ENCODE measurements around the gene VWA2.
"Not testable (repeated sequence)": the region's sequence is repeated elsewhere in the genome, so short reads cannot be mapped to it uniquely, and the experiment has no call there.

Gene VWA2

DNA sequence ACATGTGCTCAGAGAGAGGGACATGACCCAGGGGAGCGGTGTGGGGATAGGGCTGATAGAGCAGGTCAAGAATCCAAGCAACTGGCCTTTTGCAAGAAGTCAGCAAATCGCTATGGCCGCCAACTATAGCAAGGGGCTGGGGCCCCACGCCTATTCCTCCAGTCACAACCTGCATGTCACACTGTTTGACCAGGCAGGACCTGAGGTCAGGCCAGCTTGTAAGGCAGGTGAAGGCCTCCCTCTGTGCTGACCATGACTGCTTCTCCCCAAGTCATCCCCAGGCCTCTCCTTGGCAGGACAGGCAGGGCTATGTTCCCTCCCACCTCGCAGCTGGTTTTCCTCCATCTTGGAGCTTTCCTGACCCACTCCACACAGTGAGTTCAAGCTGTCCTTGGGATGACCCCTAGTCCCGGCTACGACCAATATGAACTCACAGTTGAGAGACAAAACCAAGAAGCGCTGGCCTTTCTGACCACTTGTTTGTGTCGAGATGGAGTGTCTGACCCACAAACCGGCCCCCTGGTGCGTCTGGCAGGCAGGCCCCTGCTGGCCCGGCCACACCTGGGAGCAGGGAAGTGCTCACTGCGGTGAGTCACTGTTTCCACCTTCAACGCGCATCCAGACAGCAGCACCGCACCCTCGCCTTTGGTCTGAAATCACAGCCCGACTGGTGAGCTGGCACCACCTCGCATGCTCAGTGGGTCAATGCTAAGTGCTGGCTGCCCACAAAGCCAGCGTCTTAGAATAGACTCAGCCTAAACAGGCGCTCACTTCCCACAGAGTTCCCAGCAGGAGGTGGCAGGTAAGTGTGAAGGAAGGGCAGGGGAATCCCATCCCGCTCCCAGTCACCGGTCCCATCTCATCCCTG lies 81.4 kb downstream of the VWA2 start:
- no peak for DNase-seq

DNA sequence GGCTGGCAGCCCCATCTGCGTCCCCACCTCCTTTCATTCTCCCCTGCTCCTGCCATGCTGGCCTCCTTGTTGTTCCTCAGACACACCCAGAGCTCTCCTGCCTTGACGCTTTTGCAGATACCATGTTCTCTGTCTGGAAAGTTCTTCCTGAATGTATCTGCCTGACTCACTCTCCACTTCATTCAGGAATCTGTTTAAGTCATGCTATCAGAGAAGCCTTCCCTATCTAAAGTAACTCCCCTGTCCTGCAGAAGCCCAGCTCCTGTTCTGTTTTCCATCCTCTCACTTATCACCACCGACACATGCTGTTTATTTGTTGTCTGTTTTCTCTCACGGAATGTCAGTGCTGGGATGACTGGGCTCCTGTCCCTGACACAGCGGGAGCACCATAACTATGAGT lies 83.3 kb downstream of the VWA2 start:
- no peak for DNase-seq

DNA sequence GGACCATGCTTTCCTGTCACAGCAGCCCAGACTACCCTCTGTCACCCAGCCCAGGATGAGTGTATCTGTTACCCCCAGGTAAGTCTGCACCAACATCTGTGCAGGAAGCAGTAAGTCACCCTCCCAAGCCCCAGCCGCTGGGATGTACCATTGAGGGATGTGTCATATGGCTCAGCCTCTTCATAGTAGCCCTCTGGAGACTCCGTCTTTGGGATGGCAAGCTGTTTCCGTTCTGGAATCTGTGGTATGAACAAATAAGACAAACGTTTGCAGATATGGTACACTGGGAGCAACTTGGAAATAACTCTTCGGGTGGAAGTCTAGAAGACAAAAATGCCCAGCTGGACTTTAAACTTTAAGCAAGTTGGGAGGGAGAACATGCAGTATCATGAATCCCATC lies 84.0 kb downstream of the VWA2 start:
- DNase-seq = peak; percentile 66

DNA sequence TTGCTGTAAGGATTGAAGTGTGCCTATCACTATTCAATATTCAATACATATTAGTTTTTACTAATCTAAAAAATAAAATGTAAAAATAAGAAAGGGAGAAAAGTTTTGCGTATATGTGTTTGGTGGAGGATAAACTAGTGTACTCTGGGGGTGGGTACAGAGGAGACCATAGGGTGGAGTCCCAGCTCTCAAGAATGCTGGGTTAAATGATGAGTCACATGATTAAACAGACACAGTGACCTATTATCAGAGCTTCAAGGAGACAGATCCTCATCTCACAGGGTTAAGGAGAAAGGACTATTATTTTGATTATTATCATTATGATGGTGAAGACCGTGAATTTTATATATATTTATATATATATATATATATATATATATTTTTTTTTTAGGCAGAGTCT lies 87.7 kb downstream of the VWA2 start:
- no peak for DNase-seq

DNA sequence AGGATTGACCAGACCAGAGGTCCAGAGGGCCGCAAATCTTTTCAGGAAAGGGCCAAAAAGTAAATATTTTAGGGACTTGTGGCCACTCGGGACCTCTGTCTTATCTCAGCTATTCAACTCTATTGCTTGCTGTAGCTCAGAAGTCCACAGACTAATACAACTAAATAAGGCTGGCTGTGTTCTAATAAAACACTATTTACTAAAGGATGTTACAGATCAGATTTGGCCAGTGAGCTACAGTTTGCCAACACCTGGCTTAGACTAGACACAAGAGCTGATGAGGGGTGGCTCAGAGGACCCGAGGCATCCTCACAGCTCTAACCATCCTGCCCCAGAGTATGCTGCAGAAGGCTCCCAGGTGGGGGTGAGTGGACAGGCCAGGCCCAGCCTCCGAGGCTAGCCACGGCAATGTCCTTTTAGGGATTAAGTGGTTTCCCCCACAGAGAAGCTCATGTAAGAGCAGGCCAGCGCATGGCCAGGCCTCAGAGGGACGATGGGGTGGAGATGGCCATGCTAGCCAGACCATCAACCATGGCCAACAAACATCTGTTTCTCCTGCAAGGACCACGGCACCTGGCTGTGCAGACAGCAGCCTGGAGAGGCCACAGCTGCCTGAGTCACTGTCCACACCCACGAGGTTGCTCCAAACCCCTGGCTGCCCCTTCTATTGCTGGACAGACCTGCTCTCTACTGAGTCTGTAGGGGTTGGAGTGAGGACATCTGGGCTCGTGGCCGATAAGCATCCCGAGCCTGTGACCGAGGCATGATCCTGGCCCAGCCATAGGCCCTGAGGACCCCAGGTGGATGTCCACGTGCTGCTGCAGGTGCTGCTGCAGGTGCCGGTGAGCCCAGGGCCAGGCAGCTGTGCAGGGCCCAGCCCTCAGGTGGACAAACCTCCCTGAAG lies 88.7 kb downstream of the VWA2 start:
- no peak for DNase-seq

DNA sequence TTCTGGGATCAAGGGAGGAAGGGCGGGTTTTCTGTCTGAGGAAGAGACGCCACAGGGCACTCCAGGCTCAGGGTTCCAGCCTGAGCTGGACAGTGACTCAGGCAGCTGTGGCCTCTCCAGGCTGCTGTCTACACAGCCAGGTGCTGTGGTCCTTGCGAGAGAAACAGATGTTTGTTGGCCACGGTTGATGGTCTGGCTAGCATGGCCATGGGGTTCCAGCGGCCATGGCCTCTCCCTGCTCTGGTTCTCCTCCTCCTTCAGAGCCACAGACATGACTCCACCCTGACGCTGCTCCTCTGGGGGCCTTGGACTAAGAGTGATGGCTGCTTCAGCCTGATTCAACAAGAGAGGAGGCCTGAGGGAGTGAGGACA lies 89.4 kb downstream of the VWA2 start:
- DNase-seq = no peak

DNA sequence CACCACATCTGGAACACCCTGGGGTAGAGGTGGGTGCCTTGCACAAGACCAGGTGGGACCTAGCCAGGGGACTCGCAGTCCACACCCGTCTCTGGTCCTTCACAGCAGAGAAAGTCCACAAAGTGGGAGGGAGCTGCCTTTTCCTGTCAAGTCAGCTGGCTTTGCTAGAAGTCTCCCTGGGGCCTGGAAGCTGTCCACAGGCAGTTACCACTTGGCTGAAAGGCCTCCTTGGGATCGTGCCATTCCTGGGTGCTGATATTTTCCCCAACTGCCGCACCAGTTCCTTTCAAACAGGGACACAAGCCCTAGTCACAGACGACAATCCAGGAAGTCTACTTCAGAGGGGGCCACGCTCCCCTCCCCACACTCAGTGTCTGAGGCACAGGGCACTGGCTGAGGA lies 89.8 kb downstream of the VWA2 start:
- DNase-seq = no peak

DNA sequence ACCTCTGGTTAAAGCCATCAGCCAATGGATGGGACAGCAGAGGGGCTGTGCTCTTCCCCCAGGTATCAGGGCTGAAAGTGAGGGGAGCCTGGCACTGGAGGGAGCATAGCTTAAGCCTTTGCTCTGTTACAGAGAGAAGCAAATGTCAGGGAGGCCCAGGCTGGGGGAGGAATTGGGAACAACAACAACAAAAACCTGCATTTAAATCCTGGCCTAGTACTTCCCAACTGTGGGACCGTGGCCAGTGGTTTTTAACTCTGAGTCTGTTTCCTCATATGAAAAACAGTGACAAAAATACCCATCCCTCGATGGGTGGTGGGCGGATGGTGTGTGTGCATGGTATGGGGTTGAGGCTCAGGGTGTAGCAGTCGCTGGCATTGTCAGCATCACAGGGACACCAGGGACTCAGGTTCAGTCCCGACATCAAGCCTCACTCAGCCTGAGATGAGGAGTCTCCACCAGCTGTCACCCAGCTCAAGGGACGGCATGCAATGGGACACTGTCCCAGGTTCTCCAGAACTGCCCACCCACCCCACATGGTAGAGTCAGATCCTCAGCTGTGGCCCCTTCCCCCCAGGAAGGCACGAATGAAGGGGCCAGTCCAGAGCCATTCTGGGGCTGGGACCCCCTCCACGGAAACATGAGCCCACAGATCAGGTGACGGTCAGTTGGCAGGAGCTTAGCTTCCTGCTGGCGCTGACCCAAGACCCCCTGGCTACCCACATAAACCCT lies 90.7 kb downstream of the VWA2 start:
- DNase-seq = no peak

DNA sequence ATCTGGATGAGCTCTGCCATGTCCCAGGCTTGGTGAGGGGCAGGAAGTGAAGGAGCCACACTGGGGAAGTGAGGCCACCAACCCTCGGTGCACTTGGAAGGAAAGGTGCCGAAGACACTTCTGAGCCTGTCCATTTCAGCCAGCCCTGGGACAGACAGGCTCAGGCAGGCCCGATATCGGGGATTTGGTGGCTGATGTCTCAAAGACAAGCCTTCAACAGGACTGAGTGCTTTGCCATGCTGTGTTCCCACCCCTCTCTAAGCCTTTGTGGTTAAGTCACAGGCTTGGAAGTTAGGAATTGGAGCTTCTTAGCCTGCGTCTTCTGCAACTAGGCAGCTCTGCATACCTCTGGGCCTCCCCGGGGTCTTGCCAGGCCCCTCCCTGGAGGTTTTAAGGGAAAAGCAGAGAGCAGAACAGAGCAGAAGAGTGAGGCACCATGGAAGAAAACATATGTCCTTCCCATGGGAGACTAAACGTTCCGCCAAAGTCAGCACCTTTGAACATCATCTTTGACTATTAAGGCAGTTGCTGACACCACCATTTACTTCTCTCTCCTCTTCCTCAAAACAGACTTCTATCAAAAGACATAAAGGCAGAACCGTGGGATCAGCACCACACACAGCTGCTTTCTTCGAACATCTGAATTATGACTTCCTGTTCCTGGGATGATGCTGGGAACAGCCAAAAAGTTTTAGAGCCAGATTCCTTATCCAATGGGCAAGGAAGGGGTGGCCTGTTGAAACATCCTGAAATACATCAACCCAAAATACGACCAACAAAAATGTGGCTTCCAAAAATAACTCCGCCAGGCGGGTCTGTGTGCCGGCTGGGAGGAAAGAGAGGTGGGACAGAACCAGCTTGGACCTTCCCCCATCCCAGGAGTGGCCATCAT lies 93.5 kb downstream of the VWA2 start:
- DNase-seq = peak; percentile 37

DNA sequence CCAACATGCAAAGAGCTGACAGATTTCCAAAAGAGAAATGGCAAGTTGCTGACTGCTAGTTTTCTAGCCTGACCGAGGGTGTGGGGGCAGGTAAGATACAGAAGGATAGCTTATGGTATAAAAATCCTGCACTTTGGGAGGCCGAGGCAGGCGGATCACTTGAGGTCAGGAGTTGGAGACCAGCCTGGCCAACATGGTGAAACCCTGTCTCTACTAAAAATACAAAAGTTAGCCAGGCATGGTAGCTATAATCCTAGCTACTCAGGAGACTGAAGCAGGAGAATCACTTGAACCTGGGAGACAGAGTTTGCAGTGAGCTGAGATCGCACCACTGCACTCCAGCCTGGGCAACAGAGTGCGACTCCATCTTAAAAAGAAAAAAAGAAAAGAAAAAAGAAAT lies 94.4 kb downstream of the VWA2 start:
- DNase-seq = not testable (repeated sequence)

DNA sequence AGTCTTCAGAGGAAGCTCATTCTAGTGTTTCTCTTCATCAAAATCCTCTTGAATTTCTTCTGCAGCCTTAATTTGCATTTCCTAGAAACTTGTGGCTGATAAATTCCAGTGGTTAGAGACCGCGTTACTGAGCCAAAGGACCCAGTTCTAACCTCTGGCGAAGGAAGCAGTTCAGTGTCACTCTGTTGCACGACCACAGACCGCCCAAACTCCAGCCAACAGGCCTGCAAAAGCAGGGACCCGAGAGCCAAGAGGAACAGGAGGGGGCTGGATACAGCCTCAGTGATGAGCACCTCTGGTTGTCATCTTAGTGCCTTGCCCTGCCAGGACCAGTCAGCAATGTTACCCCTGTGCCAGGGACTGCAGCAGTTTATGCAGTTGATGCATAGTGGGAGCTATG lies 95.2 kb downstream of the VWA2 start:
- DNase-seq = peak; percentile 54

DNA sequence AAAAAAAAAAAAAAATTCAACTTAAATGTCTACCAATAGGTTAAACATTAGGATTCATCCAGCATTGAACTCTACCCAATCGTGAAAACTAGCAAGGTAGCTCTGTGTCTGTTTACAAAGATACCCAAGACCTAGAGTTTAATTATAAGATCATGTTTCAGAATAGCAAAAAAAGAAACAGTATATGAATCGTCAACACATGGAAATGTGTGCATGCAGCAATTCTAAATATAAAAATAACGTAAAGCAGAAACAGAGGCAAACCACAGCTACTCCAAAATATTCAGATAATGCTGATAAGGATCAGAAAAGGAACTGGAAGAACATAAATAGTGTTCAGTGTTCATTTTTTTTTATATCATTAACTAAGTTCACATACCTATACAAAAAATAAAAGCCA lies 96.6 kb downstream of the VWA2 start:
- DNase-seq = no peak

DNA sequence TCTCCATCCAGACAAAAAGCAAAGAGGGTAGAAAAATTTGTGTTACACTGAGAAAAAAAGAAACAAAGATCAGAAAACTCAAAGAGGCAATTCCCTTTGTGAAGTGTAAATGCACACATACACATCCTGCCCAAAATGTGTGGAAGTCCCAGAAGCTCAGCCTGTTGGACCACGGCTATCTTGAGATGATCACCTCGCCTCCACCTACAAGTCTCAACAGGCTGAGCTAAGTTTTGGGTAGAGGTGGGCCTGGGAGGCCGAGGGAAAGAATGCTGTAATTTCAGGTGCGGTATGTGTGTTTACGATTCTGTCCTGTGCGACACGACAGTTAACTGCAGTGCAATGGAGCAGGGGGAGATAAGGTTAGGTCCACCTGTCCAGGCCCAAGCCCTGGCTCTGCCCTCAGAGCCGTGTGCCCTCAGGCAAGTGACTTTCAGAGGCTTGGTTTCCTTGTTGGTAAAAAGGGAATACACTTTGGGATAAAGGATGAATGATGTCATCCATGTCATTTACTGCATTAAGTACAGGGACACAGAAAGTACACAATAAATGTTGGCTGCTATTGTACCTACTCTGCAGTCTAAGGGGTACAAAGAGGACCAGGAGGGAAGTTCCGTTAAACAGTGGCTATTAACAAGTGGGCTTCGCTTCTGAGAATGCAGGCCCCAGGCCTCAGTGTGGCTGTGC lies 97.9 kb downstream of the VWA2 start:
- DNase-seq = no peak

DNA sequence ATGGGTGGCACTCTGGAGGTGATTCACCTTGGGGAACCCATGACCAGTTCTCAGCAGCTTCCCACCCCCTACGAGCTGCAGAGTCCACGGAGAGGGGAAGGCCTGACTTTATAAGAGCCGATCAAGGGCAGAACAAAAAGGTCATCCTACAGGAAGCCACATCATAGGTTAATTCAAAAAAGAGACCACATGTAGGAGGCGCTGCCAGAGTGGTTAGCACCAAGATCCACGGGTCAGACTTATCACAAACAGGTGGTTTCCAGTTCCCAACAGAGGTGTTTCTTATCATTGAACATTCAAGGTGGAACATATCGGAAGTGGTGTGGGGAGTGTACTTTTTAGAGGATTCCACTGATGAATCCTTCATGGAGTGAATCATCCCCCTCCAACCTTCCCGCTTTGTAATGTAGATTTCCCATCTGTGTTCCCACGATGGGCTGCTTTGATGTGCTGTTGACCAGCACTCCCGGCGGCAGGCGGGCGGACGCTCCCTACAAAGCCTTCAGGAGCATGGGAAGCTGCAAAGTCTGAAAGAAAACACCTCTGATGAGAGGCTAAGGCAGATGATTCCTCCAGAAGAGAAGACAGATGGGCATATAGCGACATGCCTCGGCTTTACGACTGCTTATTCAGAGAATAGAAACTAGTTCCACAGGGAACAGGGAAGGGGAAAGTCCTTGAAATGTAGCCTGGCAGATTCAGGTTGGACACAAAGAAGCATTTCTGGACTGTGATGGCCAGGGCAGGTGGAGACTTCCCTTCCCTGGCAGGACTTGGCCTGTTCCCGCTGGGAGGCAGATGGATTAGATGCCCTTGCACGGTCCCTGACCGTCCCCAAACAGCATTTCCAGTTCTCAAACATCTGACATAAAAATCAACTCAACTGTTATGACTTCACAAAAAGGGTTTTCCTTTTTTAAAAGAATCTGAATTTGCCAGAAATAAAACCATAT lies 98.7 kb downstream of the VWA2 start:
- DNase-seq = no peak

DNA sequence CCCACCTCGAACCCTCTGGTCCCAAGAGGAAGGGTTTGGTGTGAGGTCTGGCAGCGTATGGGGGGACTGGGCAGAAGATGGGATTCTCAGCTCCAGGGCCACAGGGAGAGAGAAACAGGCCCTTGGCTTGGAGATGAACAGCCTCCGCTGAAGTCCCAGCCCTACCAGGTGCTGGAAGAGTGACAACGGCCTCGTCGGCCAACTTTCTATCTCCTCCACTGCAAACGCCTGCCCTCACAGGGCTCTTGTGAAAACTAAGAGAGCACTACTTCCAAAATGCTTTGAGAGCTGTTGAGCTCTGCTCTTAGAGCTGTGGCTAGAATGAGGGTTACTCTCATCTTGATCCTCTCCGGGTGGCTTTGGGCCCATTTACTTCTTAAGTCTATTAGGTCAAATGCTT lies 101.8 kb downstream of the VWA2 start:
- DNase-seq = no peak

Measured in fibroblast of skin of scalp (primary cell).